GM12891 (cell line): ENCODE measurements around the gene NR2F1-AS1.

Experiments
- PAX5 ChIP-seq: IDR thresholded peaks from 2 replicates; pipeline ENCODE4 v1.6.1; 2011; ENCODE audit warnings: low read length, moderate library complexity, mild to moderate bottlenecking; ENCODE audit not compliant: insufficient read depth, severe bottlenecking
- POLR2A ChIP-seq: IDR thresholded peaks from 2 replicates; pipeline ENCODE4 v1.6.1; 2011; ENCODE audit warnings: low read depth, low read length, control low read depth
- POLR2AphosphoS5 ChIP-seq: IDR thresholded peaks from 2 replicates; pipeline ENCODE4 v1.6.1; 2011; ENCODE audit warnings: low read depth, low read length, control low read depth
- SPI1 ChIP-seq: IDR thresholded peaks from 2 replicates; pipeline ENCODE4 v1.6.1; 2011; ENCODE audit warnings: low read depth, low read length, control low read depth
- TAF1 ChIP-seq: IDR thresholded peaks from 2 replicates; pipeline ENCODE4 v1.6.1; 2011; ENCODE audit warnings: low read depth, low read length, control low read depth

- no peak for TF ChIP-seq PAX5
- no peak for TF ChIP-seq POLR2A
- no peak for TF ChIP-seq POLR2AphosphoS5
- TF ChIP-seq TAF1, result no peak
- TF ChIP-seq SPI1, result no peak
These were observed 7.4 kb downstream of the NR2F1-AS1 start for GRCh38 chr5:93573354-93574351.
